B cell (primary cell): ENCODE measurements around the gene TYSND1. TPM values are rescaled to one million over a fixed set of nuclear protein-coding genes. Genes with fewer than 3 reads are reported as not detected.

ENCODE experiments used
- ATAC-seq: fragments of 200-7000 bp; cut with Tn5 transposase; one replicate; pipeline ENCODE4 v1.10.0; 2021; ENCODE audit warnings: low read depth, mild to moderate bottlenecking, moderate number of reproducible peaks, moderate library complexity
- CTCF ChIA-PET: fragments of 350-600 bp; sonication (Branson Sonifier 250); formaldehyde crosslinking; loops from one replicate; lab custom pipeline; 2021; ENCODE audit warnings: antibody characterized with exemption, inconsistent platforms; lab: Charles Lee
- POLR2A ChIA-PET: fragments of 350-600 bp; sonication (Branson Sonifier 250); formaldehyde crosslinking; loops from one replicate; lab custom pipeline; 2021; ENCODE audit warnings: antibody characterized with exemption; lab: Charles Lee
- DNase-seq: peaks from one replicate; pipeline ENCODE4 v3.0.0; 2013
- H2AFZ ChIP-seq: 2 replicates; pipeline ENCODE4 v1.6.1; 2012; ENCODE audit warnings: mild to moderate bottlenecking, low read depth, low read length; ENCODE audit not compliant: insufficient read depth, poor library complexity, severe bottlenecking
- H3K27ac ChIP-seq, 2 donors: 1 replicate in 1 of 2; 2 replicates in 1 of 2; pipeline ENCODE4 v1.5.1; 2012 to 2013; ENCODE audit warnings: low read length in 2 of 2, mild to moderate bottlenecking in 2 of 2, moderate library complexity in 1 of 2
- H3K27me3 ChIP-seq, 4 experiments: fragments of 200-600 bp in 1 of 4; sonication (generic) in 1 of 4; replicated peaks in 1 of 4; 1 replicate in 2 of 4; 2 replicates in 2 of 4; pipeline versions ENCODE4 v1.6.1 to v1.7.0; 2013 to 2016; ENCODE audit warnings: low read length in 3 of 4, mild to moderate bottlenecking in 2 of 4, mixed read lengths in 1 of 4, moderate library complexity in 1 of 4; ENCODE audit not compliant: insufficient read depth in 4 of 4, control insufficient read depth in 3 of 4; ENCODE audit errors: control extremely low read depth in 1 of 4
- H3K36me3 ChIP-seq, 2 experiments: replicated peaks in 1 of 2; 1 replicate in 1 of 2; 2 replicates in 1 of 2; pipeline versions ENCODE4 v1.6.1 to v1.7.1; 2013; ENCODE audit warnings: low read length in 1 of 2; ENCODE audit not compliant: insufficient read depth in 2 of 2, control insufficient read depth in 1 of 2; ENCODE audit errors: control extremely low read depth in 1 of 2, extremely low read depth in 1 of 2
- H3K4me1 ChIP-seq, 2 donors: fragments of 200-600 bp in 1 of 2; sonication (generic) in 1 of 2; 1 replicate in 1 of 2; 2 replicates in 1 of 2; pipeline versions ENCODE4 v1.5.1 to v1.6.1; 2013 to 2017; ENCODE audit warnings: low read length in 2 of 2; ENCODE audit not compliant: control insufficient read depth in 2 of 2, insufficient read depth in 2 of 2
- H3K4me2 ChIP-seq: replicated peaks from 2 replicates; pipeline ENCODE3; 2012; ENCODE audit warnings: mild to moderate bottlenecking, low read depth, low read length; ENCODE audit not compliant: poor library complexity, severe bottlenecking
- H3K4me3 ChIP-seq, 5 experiments: fragments of 200-600 bp in 1 of 5; sonication (generic) in 1 of 5; 1 replicate in 3 of 5; 2 replicates in 2 of 5; pipeline versions ENCODE4 v1.5.1 to v1.7.0; 2011 to 2016; ENCODE audit warnings: low read length in 4 of 5, mild to moderate bottlenecking in 4 of 5, low read depth in 2 of 5, control low read depth in 1 of 5, moderate library complexity in 1 of 5; ENCODE audit not compliant: insufficient read depth in 1 of 5; ENCODE audit errors: control extremely low read depth in 1 of 5, extremely low read depth in 1 of 5
- H3K79me2 ChIP-seq: fragments of 200-600 bp; sonication (generic); one replicate; pipeline ENCODE4 v1.6.0; 2016; ENCODE audit warnings: low read length; ENCODE audit not compliant: control insufficient read depth, insufficient read depth
- H3K9ac ChIP-seq: fragments of 200-600 bp; sonication (generic); 2 replicates; pipeline ENCODE4 v1.6.1; 2017; ENCODE audit warnings: mild to moderate bottlenecking, low read length, moderate library complexity
- H3K9me3 ChIP-seq, 3 donors: one replicate each; pipeline versions ENCODE4 v1.6.1 to v1.7.1; 2013; ENCODE audit warnings: low read length in 2 of 3; ENCODE audit not compliant: control insufficient read depth in 2 of 3, insufficient read depth in 1 of 3; ENCODE audit errors: control extremely low read depth in 1 of 3
- H4K20me1 ChIP-seq: 2 replicates; pipeline ENCODE4 v1.6.0; 2012; ENCODE audit warnings: mild to moderate bottlenecking, low read length; ENCODE audit not compliant: insufficient read depth, control insufficient read depth, poor library complexity, severe bottlenecking
- H3K27ac Mint-ChIP-seq: one replicate; pipeline ENCODE4 v1.8.0; 2021; ENCODE audit warnings: mixed read lengths
- H3K27me3 Mint-ChIP-seq: one replicate; pipeline ENCODE4 v1.8.0; 2021; ENCODE audit warnings: mixed read lengths
- H3K4me1 Mint-ChIP-seq: one replicate; pipeline ENCODE4 v1.8.0; 2021; ENCODE audit warnings: mixed read lengths
- H3K4me3 Mint-ChIP-seq: one replicate; pipeline ENCODE4 v1.8.0; 2021; ENCODE audit warnings: mixed read lengths
- H3K9me3 Mint-ChIP-seq: one replicate; pipeline ENCODE4 v1.8.0; 2022; ENCODE audit warnings: mixed read lengths; ENCODE audit not compliant: insufficient read depth
- EZH2 ChIP-seq: IDR thresholded peaks from 2 replicates; pipeline ENCODE4 v1.6.1; 2012; ENCODE audit warnings: borderline replicate concordance, low read depth, mild to moderate bottlenecking, moderate library complexity, low read length; ENCODE audit not compliant: insufficient read depth, poor library complexity, severe bottlenecking
- WGBS: methylation state at CpG from one replicate; pipeline ENCODE4 v1.1.5; 2013; ENCODE audit warnings: missing lambda C conversion rate; ENCODE audit not compliant: insufficient coverage; 5-methylcytosine and 5-hydroxymethylcytosine counted together
- intact Hi-C: fragments of 100-400 bp; cut with micrococcal nuclease; formaldehyde crosslinking; loops from one replicate; pipeline ENCODE4 v1.10.0; 2022
- polyA plus RNA-seq: library from polyadenylated mRNA; depleted of rRNA; stranded (reverse); fragments of >200 nt; gene quantifications from 2 replicates; pipeline ENCODE4 v1.2.3, GENCODE V29; 2012
- total RNA-seq, 2 donors: library from RNA; stranded (reverse); fragments of 120-200 nt in 1 of 2; gene quantifications; 1 replicate in 1 of 2; 2 replicates in 1 of 2; pipeline versions ENCODE4 v1.2.3 to v1.2.4, GENCODE V29; 2013 to 2022
- TF ChIP-seq, protein P1 (sequence below): fragments of 200-600 bp; IDR thresholded peaks from one replicate; pipeline ENCODE4 v1.8.0; 2022; ENCODE audit warnings: antibody characterized with exemption, mild to moderate bottlenecking

Gene TYSND1
- total and polyA plus RNA-seq, 2 donors (not counting 1 experiment from before 2014, with no cell fraction given) = 28.0 to 34.1 TPM

DNA sequence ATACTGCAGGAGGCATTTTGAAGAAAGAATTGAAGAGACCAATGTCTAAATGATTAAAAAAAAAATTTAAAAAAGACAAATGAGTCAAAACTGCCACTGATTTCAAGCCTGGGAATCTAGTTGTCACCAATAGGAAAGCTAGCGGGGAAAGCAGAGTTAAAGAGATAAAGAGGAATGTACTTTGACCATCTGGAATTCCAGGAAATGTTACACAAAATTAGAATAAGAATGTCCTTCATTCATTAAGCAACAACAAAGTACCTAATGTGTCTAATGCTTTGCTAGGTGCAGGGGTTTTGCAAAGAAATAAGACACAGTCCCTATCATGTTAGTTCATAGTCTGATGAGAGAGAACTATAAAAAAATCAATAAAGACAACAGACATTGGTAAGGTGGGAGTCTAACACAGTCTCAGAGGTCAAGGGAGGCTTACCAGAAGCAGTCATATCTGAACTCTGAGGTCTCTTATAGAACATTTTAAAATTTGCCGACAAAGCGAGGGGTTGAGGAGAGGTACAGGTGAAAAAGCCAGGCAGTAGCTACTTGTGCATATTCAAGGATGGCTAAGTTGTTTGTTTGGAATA lies 8.8 kb upstream of the TYSND1 start:
- H3K9me3 ChIP-seq = no peaks in the 10 kb centered on the region
- peaks cover 14% of the 10 kb centered on the region for H4K20me1 ChIP-seq
- H3K27ac Mint-ChIP-seq = no peak overlapping the region
- H3K9ac ChIP-seq = no peak overlapping the region
- no peaks in the 10 kb centered on the region for H3K27me3 ChIP-seq
- no peak for TF ChIP-seq EZH2
- TF ChIP-seq, protein P1, sequence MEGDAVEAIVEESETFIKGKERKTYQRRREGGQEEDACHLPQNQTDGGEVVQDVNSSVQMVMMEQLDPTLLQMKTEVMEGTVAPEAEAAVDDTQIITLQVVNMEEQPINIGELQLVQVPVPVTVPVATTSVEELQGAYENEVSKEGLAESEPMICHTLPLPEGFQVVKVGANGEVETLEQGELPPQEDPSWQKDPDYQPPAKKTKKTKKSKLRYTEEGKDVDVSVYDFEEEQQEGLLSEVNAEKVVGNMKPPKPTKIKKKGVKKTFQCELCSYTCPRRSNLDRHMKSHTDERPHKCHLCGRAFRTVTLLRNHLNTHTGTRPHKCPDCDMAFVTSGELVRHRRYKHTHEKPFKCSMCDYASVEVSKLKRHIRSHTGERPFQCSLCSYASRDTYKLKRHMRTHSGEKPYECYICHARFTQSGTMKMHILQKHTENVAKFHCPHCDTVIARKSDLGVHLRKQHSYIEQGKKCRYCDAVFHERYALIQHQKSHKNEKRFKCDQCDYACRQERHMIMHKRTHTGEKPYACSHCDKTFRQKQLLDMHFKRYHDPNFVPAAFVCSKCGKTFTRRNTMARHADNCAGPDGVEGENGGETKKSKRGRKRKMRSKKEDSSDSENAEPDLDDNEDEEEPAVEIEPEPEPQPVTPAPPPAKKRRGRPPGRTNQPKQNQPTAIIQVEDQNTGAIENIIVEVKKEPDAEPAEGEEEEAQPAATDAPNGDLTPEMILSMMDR = no peak
- H3K79me2 ChIP-seq = peaks cover 14% of the 10 kb centered on the region
- ChIA-PET CTCF (interaction anchor here (2.1 kb wide), 1 partner anchor 9 kb away, joined by 7 read pairs; the partner anchor contains the start of gene TYSND1), POLR2A (no interaction called here)
- H3K4me1 ChIP-seq = no peaks in the 10 kb centered on the region
- no peak overlapping the region for H3K4me3 Mint-ChIP-seq
- peaks cover 0 to 83% of the 10 kb centered on the region in 2 experiments for H3K36me3 ChIP-seq
- DNase-seq (no peak), ATAC-seq (no peak)
- H3K27ac ChIP-seq = no peak overlapping the region
- no peaks in the 10 kb centered on the region for H3K9me3 Mint-ChIP-seq
- no peak overlapping the region for H2AFZ ChIP-seq
- no peaks in the 10 kb centered on the region for H3K4me1 Mint-ChIP-seq
- WGBS = 50% methylated on average over 2 of the region's 3 CpGs
- intact Hi-C loops = no loop called here
- no peak overlapping the region for H3K4me3 ChIP-seq
- no peaks in the 10 kb centered on the region for H3K27me3 Mint-ChIP-seq
- no peak overlapping the region for H3K4me2 ChIP-seq

DNA sequence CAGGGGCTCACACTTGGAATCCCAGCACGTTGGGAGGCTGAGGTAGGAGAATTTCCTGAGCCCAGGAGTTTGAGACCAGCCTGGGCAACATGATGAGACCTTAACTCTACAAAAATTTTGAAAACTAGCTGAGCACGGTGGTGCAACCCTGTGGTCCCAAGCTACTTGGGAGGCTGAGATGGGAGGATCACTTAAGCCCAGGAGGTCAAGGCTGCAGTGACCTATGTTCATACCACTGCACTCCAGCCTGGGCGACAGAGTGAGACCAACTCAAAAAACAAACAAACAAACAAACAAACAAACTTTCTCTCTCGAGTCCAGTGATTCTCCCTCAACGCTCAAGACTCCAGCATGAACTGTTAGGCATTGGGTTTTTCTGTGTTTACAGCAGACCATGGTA lies 2.0 kb upstream of the TYSND1 start:
- peaks cover 19% of the 10 kb centered on the region for H4K20me1 ChIP-seq
- WGBS = 100% methylated on average over 4 of the region's 5 CpGs
- peaks cover 29% of the 10 kb centered on the region for H3K79me2 ChIP-seq
- no peak overlapping the region for H2AFZ ChIP-seq
- H3K9me3 ChIP-seq = no peaks in the 10 kb centered on the region
- Mint-ChIP-seq H3K27me3 (no peaks in the 10 kb centered on the region), H3K27ac (no peak overlapping the region), H3K4me1 (peaks cover 25% of the 10 kb centered on the region), H3K9me3 (no peaks in the 10 kb centered on the region), H3K4me3 (no peak overlapping the region)
- H3K27ac ChIP-seq = no peak overlapping the region
- ChIA-PET CTCF (no interaction called here), POLR2A (no interaction called here)
- intact Hi-C loops = loop anchor here (5.0 to 10.0 kb wide), 6 partner anchors 206 to 1816 kb away; partner anchors contain the start of genes HNRNPH3, PBLD and SGPL1
- H3K9ac ChIP-seq = no peak overlapping the region
- H3K4me2 ChIP-seq = no peak overlapping the region
- ATAC-seq = no peak
- H3K36me3 ChIP-seq = peaks cover 0 to 42% of the 10 kb centered on the region in 2 experiments
- H3K4me1 ChIP-seq = peaks cover 14 to 22% of the 10 kb centered on the region in 2 donors
- no peak overlapping the region for H3K4me3 ChIP-seq
- no peaks in the 10 kb centered on the region for H3K27me3 ChIP-seq
- no peak for DNase-seq
- TF ChIP-seq, protein P1 = no peak
- no peak for TF ChIP-seq EZH2
